ENCODE measurements around the gene ARHGAP26. TPM values are rescaled to one million over a fixed set of nuclear protein-coding genes. Genes with fewer than 3 reads are reported as not detected.
A peak's percentile ranks its signal among the peaks of the same experiment; 100 is the strongest.

Gene ARHGAP26
- total and polyA plus RNA-seq, 12 donors, result 7.5 to 45.8 (median 37.2) TPM

DNA sequence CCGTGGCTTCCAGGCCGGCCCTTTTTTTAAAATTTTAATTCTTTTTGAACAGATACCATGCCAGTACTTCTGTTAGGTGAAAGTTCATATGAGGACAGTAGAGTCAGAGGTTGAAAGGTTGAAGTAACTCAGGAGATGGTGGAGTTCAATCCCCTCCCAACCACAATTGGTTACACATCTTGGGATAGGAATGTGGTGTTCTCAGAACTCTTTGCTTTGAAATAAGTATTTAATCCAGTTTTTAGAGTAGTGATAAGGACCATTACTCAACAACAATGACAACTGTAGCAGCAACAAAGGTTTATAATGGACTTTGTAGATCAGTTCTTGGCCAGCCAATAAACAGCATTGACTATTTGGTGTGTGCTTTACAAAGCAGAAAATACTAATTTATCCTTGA lies 116.0 kb downstream of the ARHGAP26 start:
- Histone ChIP-seq H3K27me3 (no peaks in the 10 kb centered on the region), H3K4me1 (peaks cover 15 to 73% (median 48%) of the 10 kb centered on the region in 9 donors), H3K27ac (peak overlapping the region in 3 of 10 donors; percentile 2 to 84 (median 8)), H3K9me3 (no peaks in the 10 kb centered on the region), H3K4me3 (no peak overlapping the region), H3K36me3 (peaks cover 0 to 28% (median 0%) of the 10 kb centered on the region in 9 donors)
- TF ChIP-seq CTCF (IDR thresholded peaks at IDR 0.05), result no peak
- 81 to 89% methylated on average over 2 of the region's 2 CpGs for WGBS, 2 donors
- no peak for DNase-seq
- ATAC-seq, result no peak
- intact Hi-C loops (cut with DNase I), result loop anchor here in 4 of 10 donors (5.0 to 10.0 kb wide), 4 partner anchors 229 to 731 kb away; no protein-coding TSS in a partner anchor

DNA sequence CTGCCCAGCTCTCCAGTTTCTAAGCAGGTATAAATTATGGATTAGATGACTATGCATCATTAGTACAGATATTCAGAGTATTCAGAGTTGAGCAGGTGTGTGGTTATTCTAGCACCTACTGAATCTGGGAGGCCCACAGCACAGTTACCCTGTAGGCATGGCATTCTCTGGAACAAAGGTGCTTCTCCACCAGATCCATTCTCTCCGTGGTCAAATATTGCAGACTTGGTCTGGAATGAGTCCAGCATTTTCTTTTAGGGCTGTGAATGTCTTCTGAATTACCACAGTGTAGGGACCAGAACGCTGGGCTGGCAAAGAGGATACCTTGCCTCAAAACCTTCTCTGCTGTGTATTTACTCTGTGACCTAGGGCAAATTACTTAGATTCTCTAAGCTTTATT lies 116.8 kb downstream of the ARHGAP26 start:
- intact Hi-C loops (cut with DNase I), result loop anchor here in 5 of 10 donors (1.0 to 10.0 kb wide), 6 partner anchors 169 to 732 kb away; no protein-coding TSS in a partner anchor
- DNase-seq, result no peak
- H3K27ac ChIP-seq, result peak overlapping the region in 1 of 10 donors; percentile 84
- 44 to 62% methylated on average over 2 of the region's 2 CpGs for WGBS, 2 donors
- H3K36me3 ChIP-seq, result peaks cover 0 to 23% (median 0%) of the 10 kb centered on the region in 9 donors
- TF ChIP-seq CTCF (IDR thresholded peaks at IDR 0.05), result no peak
- ATAC-seq, result no peak
- H3K4me3 ChIP-seq, result no peak overlapping the region
- peaks cover 15 to 70% (median 40%) of the 10 kb centered on the region in 9 donors for H3K4me1 ChIP-seq
- H3K27me3 ChIP-seq, result no peaks in the 10 kb centered on the region
- no peaks in the 10 kb centered on the region for H3K9me3 ChIP-seq

DNA sequence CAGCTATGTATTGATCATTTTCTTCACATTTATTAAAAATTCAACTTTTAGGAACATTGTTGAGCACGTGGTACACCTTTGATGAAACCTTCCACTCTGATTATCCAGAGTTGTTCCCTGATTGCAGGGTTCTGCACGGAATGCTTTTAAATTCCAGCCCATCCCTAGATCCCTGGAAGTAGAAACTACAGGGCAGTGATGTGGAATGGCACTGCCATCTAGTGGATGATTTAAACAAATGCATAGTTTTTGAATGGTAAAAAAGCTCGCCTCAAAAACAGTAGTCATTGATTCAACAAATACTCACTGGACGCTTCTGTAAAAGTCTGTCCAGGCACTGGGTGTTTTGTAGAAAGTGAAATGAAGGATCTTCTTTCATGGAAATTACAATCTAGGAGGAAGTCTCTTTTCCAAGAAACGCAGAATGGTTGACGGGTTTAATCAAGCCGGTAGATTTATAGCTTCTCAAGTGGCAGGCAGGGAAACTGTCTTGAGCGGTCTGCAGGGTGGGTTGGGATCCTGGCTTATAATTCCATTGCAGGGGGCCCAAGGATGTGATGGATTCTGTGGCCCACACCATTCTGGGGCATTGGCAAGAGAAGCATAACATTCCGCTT lies 118.4 kb downstream of the ARHGAP26 start:
- peak; percentile 72 to 88 (median 82) for TF ChIP-seq CTCF (IDR thresholded peaks at IDR 0.05)
- WGBS, 2 donors, result 47 to 48% methylated on average over 9 of the region's 9 CpGs
- intact Hi-C loops (cut with DNase I), result loop anchor here in 4 of 10 donors (2.0 to 10.0 kb wide), 5 partner anchors 172 to 734 kb away; no protein-coding TSS in a partner anchor
- H3K27ac ChIP-seq, result peak overlapping the region in 1 of 10 donors; percentile 21
- no peak overlapping the region for H3K4me3 ChIP-seq
- DNase-seq (peak in 1 of 2 donors; percentile 54), ATAC-seq (peak; percentile 40 to 81 (median 62))
- H3K9me3 ChIP-seq, result no peaks in the 10 kb centered on the region
- no peaks in the 10 kb centered on the region for H3K27me3 ChIP-seq
- peaks cover 0 to 14% (median 0%) of the 10 kb centered on the region in 9 donors for H3K36me3 ChIP-seq
- peaks cover 3 to 60% (median 26%) of the 10 kb centered on the region in 9 donors for H3K4me1 ChIP-seq

GRCh38 chr5:142892021-142892420 lies 121.8 kb downstream of the ARHGAP26 start:
- Histone ChIP-seq H3K27ac (peak overlapping the region in 1 of 10 donors; percentile 10), H3K9me3 (no peaks in the 10 kb centered on the region), H3K4me3 (no peak overlapping the region), H3K27me3 (no peaks in the 10 kb centered on the region), H3K4me1 (peaks cover 4 to 49% (median 23%) of the 10 kb centered on the region in 9 donors), H3K36me3 (peaks cover 0 to 31% (median 0%) of the 10 kb centered on the region in 9 donors)
- DNase-seq (no peak), ATAC-seq (no peak)
- TF ChIP-seq CTCF (IDR thresholded peaks at IDR 0.05), result no peak
- intact Hi-C loops (cut with DNase I), result loop anchor here in 1 of 10 donors (10.0 kb wide), 1 partner anchor 1227 kb away; no protein-coding TSS in a partner anchor
- WGBS, 2 donors, result 70 to 81% methylated on average over 3 of the region's 3 CpGs

Measured in heart right ventricle (tissue), 16 donors.